Nephron (organoid): Measurements from ENCODE around the gene SMAD7.

Experiments
- H3K27ac Mint-ChIP-seq, 3 experiments: 2 replicates each; pipeline ENCODE4 v1.8.0; 2020; ENCODE audit warnings: mixed read lengths in 3 of 3, mild to moderate bottlenecking in 2 of 3, moderate library complexity in 1 of 3
- H3K27me3 Mint-ChIP-seq: 2 replicates; pipeline ENCODE4 v1.8.0; 2021; ENCODE audit warnings: low read depth, mild to moderate bottlenecking, moderate library complexity, mixed read lengths
- H3K36me3 Mint-ChIP-seq: 2 replicates; pipeline ENCODE4 v1.8.0; 2020; ENCODE audit warnings: low read depth, mixed read lengths
- H3K4me1 Mint-ChIP-seq: 2 replicates; pipeline ENCODE4 v1.8.0; 2020; ENCODE audit warnings: mixed read lengths
- H3K4me3 Mint-ChIP-seq, 3 experiments: 2 replicates each; pipeline ENCODE4 v1.8.0; 2020; ENCODE audit warnings: mild to moderate bottlenecking in 3 of 3, mixed read lengths in 3 of 3, moderate library complexity in 2 of 3
- H3K9me3 Mint-ChIP-seq: 2 replicates; pipeline ENCODE4 v1.8.0; 2020; ENCODE audit warnings: mixed read lengths
- TF ChIP-seq, protein P1 (sequence below), 3 experiments: fragments of 200-600 bp; sonication (generic); IDR thresholded peaks; one replicate each; pipeline ENCODE4 v1.5.0; 2021; ENCODE audit warnings: antibody characterized with exemption in 3 of 3; ENCODE audit not compliant: unreplicated experiment in 3 of 3

SMAD7 gene

DNA sequence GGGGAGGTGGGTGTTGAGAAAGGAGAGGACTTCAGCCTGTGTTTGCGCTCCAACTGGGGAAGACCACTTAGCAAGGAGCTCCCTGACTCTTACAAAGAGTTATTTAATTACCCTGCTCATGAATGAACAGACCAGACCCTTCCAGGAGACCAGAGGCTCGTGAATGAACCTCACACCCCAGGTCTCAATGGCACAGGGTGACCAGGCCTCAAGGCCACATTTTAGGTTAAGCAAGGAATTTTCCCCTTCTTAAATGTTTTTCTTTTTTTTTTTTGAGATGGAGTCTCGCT lies 25.3 kb downstream of the SMAD7 start:
- peak overlapping the region in 2 of 3 experiments; percentile 73 to 76 for H3K4me3 Mint-ChIP-seq
- H3K27me3 Mint-ChIP-seq = no peaks in the 10 kb centered on the region
- no peaks in the 10 kb centered on the region for H3K9me3 Mint-ChIP-seq
- H3K27ac Mint-ChIP-seq = peak overlapping the region; percentile 90 to 97 (median 97)
- TF ChIP-seq, protein P1, sequence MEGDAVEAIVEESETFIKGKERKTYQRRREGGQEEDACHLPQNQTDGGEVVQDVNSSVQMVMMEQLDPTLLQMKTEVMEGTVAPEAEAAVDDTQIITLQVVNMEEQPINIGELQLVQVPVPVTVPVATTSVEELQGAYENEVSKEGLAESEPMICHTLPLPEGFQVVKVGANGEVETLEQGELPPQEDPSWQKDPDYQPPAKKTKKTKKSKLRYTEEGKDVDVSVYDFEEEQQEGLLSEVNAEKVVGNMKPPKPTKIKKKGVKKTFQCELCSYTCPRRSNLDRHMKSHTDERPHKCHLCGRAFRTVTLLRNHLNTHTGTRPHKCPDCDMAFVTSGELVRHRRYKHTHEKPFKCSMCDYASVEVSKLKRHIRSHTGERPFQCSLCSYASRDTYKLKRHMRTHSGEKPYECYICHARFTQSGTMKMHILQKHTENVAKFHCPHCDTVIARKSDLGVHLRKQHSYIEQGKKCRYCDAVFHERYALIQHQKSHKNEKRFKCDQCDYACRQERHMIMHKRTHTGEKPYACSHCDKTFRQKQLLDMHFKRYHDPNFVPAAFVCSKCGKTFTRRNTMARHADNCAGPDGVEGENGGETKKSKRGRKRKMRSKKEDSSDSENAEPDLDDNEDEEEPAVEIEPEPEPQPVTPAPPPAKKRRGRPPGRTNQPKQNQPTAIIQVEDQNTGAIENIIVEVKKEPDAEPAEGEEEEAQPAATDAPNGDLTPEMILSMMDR (IDR thresholded peaks at IDR 0.05; ENCODE audit: unreplicated experiment in 3 of 3) = no peak
- H3K4me1 Mint-ChIP-seq = peaks cover 95% of the 10 kb centered on the region
- peaks cover 13% of the 10 kb centered on the region for H3K36me3 Mint-ChIP-seq

DNA sequence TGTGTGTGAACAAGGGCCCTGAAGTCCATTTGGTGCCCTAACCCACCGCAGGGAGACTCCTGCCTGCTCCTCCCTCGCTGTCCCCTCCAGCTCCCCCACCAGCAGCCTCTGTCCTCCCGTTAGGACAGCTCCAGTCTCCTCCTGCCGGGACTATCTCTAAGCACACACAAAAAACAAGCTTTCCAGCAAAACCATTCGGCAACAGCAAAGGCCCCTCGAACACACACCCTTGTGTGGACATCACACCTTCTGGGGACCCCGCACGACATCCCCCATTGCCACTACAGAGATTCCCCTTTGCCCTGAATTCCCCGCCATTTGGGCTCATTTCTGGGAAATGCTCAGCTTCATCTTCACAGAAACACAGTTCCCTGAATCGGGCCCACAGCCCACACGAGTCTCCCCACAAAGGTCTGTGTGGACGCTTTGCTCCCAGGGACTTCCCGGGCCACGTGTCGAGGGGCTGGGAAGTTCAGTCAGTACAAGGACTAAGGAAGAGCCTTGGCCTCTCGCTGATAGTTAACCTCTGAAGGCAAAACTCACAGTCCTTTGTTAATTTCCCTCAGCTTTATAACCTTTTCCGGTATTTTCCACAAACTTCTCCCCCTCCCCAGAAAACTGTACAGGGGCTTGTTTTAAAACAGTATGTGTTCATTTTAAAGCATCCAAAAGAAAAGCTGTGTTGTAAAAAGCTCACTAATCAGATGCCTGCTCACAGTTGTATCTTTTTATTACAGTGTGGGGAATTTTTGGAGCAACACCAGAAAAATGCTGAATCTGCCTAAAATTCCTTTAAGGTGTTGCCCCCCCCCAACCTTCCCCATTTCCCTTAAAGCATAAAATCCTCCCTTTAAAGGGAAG lies 25.9 kb downstream of the SMAD7 start:
- H3K9me3 Mint-ChIP-seq = no peaks in the 10 kb centered on the region
- peaks cover 95% of the 10 kb centered on the region for H3K4me1 Mint-ChIP-seq
- H3K27me3 Mint-ChIP-seq = no peaks in the 10 kb centered on the region
- peak overlapping the region; percentile 90 to 97 (median 97) for H3K27ac Mint-ChIP-seq
- TF ChIP-seq, protein P1 (IDR thresholded peaks at IDR 0.05; ENCODE audit: unreplicated experiment in 3 of 3) = no peak
- H3K4me3 Mint-ChIP-seq = peak overlapping the region; percentile 73 to 76 (median 76)
- peaks cover 19% of the 10 kb centered on the region for H3K36me3 Mint-ChIP-seq

DNA sequence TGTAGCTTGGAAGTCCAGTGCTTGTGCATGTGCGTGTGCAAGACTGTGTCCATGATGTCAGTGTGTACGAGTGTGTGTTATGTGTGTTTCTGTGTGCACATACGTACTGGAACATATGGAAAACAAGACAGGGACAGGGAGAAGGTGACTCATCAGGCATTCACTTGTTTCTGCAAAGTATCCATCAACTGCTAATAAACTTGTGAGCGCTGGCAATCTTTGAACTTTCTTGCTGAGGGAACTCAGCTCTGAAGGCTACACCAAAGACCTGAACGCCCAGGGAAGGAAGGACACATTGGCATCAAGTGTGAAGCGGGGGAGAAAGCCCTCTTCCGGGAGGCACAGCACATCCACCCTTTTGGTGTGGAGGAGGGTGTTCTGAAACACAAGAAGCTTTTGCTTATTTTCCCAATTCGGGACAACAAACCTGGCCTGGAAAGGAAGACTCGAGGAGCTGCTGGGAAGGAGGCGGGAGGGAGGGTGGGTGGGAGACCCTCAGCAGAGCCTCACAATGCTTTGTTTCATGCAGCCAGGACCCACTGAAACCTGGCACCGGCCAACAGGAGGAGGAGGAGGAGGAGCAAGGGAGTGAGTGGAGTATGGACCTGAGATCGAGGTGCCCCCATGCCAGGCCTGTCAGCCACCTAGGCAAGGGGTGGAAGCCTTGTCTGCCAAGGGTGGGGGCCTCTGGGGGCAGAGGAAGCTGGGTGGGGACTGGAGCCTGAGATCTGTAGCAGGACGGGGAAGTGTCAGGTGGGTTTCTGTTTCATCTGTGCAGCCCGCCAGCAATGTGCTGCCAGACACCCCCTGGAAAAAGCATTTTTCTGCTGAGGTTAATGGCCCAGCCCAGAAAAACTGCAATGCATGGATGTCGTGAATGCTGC lies 26.8 kb downstream of the SMAD7 start:
- Mint-ChIP-seq H3K27ac (peak overlapping the region; percentile 90 to 97 (median 97)), H3K9me3 (no peaks in the 10 kb centered on the region), H3K36me3 (peaks cover 26% of the 10 kb centered on the region), H3K4me3 (peak overlapping the region; percentile 37 to 76 (median 43)), H3K27me3 (no peaks in the 10 kb centered on the region), H3K4me1 (peaks cover 92% of the 10 kb centered on the region)
- TF ChIP-seq, protein P1 (IDR thresholded peaks at IDR 0.05; ENCODE audit: unreplicated experiment in 3 of 3) = no peak

DNA sequence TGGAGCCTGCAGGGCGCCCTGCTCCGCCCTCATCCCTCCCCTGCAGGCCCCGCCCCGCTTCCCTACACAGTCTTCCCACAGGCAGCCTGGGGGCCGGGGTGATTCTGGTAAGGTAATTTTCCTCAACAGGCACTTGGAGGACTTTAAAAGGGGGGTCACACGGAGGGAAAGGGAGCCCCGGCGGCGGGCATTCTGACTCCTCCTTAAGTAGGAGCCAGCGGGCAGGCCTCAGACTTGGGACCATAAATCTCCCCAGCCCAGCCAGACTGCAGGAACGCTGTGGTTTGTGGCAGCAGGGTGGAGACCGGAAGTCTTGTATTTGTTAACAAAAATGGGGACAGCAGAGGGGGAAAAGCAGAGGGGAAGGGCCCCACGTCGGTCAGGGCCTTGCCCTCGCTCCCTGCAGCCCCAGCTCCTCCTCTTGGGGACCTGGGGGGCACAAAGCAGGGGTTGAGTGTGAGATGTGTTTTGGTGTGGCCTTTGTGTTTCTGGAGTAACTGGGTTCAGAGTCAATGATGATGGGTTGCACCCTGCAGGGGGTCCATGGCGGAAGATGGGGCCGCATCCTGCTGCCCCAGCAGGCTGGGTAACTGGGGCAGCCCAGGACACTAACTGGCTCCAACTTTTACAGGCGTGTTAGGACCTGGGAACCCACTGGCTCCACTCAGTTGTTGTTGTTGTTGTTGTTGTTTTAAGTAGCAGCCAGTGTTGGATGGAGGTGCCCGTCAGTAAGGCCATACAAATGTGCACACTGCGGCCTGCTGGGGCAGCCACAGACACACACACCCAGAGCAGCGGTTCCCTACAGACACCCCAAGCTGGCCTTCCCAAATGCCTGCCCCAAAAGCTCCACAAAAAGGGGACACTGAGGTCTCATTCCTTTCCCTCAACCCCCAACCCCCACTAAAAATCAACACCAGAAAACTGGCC lies 27.7 kb downstream of the SMAD7 start:
- peaks cover 28% of the 10 kb centered on the region for H3K36me3 Mint-ChIP-seq
- H3K27me3 Mint-ChIP-seq = no peaks in the 10 kb centered on the region
- H3K4me1 Mint-ChIP-seq = peaks cover 84% of the 10 kb centered on the region
- H3K27ac Mint-ChIP-seq = peak overlapping the region; percentile 90 to 97 (median 97)
- peak overlapping the region; percentile 68 to 79 (median 70) for H3K4me3 Mint-ChIP-seq
- TF ChIP-seq, protein P1 (IDR thresholded peaks at IDR 0.05; ENCODE audit: unreplicated experiment in 3 of 3) = no peak
- no peaks in the 10 kb centered on the region for H3K9me3 Mint-ChIP-seq

DNA sequence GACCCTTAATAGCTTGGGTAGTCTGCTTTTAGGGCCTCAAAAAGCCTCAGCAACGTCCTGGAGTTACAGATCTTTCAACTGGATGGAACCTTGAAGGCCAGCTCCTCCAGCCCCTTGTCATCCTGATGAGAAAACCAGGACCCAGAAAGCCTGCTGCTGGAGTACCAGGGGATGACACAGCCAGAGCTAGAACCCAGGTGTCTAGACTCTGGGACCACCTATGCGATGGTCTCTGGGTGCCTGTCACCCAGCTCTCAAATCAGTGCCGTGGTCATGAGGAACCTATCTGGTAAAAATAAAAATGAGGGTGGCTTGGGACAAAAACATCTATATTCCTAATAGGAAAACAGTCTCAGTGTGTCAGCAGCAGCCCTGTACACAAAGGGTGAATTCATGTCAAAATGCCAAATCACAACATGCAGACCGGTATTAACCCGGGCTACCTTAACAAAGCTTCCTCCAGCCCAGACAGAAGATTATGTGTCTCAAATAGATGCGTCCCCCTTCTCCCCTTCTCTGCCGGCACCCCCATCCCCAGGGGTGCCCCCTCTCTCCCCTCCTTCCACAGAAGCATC lies 28.5 kb downstream of the SMAD7 start:
- peaks cover 28% of the 10 kb centered on the region for H3K36me3 Mint-ChIP-seq
- peak overlapping the region; percentile 13 to 70 (median 68) for H3K4me3 Mint-ChIP-seq
- TF ChIP-seq, protein P1 (IDR thresholded peaks at IDR 0.05; ENCODE audit: unreplicated experiment in 3 of 3) = no peak
- H3K27ac Mint-ChIP-seq = peak overlapping the region; percentile 90 to 97 (median 97)
- H3K4me1 Mint-ChIP-seq = peaks cover 84% of the 10 kb centered on the region
- no peaks in the 10 kb centered on the region for H3K9me3 Mint-ChIP-seq
- H3K27me3 Mint-ChIP-seq = no peaks in the 10 kb centered on the region
